Measurements from ENCODE around the gene SLC44A3. TPM values are rescaled to one million over a fixed set of nuclear protein-coding genes. Genes with fewer than 3 reads are reported as not detected.

Gene SLC44A3
- total RNA-seq, 1 donor from 2014 or later, result 1.7 TPM

DNA sequence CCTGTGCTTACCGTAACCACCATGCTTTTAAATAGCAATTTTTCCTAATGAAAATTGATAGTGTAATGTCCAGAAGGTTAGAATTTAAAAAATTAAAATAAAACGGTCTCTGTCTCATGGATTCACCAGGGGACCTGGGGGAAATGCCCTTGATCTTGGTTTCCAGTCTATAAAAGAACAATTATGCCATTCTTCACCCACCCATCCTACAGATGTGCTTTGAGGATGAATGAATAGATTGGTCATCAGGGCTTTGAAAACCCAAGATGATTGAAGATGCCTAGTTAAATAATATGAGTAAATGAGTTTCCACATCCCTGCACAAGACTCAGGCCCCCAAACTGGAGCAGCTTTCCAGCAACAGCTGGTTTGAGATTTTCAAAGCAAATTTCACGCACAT is 68.0 kb downstream of the SLC44A3 start:
- peaks cover 11% of the 10 kb centered on the region for H4K20me1 ChIP-seq (ENCODE audit: low read depth)
- no peak for DNase-seq (ENCODE audit: low spot score)
- no peak overlapping the region for H3K4me3 Mint-ChIP-seq
- no peak overlapping the region for H2AFZ ChIP-seq (replicated peaks)
- H3K4me2 ChIP-seq, result no peak overlapping the region
- H3K36me3 Mint-ChIP-seq, result peaks cover 15% of the 10 kb centered on the region
- no peak overlapping the region for H3K27ac Mint-ChIP-seq
- no peaks in the 10 kb centered on the region for H3K9me3 ChIP-seq (ENCODE audit: low read depth)
- H3K4me1 ChIP-seq, result peaks cover 43% of the 10 kb centered on the region
- no peak overlapping the region for H3K9ac ChIP-seq
- no peaks in the 10 kb centered on the region for H3K9me3 Mint-ChIP-seq
- no peaks in the 10 kb centered on the region for H3K27me3 ChIP-seq
- peaks cover 60% of the 10 kb centered on the region for H3F3A ChIP-seq (ENCODE audit: low read depth)
- no peak overlapping the region for H3K4me3 ChIP-seq
- no peaks in the 10 kb centered on the region for H3K36me3 ChIP-seq
- no peaks in the 10 kb centered on the region for H3K79me2 ChIP-seq (ENCODE audit: low read depth)
- no peaks in the 10 kb centered on the region for H3K27me3 Mint-ChIP-seq (ENCODE audit: insufficient read depth, low read depth)
- TF ChIP-seq, protein P1, sequence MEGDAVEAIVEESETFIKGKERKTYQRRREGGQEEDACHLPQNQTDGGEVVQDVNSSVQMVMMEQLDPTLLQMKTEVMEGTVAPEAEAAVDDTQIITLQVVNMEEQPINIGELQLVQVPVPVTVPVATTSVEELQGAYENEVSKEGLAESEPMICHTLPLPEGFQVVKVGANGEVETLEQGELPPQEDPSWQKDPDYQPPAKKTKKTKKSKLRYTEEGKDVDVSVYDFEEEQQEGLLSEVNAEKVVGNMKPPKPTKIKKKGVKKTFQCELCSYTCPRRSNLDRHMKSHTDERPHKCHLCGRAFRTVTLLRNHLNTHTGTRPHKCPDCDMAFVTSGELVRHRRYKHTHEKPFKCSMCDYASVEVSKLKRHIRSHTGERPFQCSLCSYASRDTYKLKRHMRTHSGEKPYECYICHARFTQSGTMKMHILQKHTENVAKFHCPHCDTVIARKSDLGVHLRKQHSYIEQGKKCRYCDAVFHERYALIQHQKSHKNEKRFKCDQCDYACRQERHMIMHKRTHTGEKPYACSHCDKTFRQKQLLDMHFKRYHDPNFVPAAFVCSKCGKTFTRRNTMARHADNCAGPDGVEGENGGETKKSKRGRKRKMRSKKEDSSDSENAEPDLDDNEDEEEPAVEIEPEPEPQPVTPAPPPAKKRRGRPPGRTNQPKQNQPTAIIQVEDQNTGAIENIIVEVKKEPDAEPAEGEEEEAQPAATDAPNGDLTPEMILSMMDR (IDR thresholded peaks at IDR 0.05), result no peak
- TF ChIP-seq EZH2 (IDR thresholded peaks at IDR 0.05), result no peak
- peaks cover 53% of the 10 kb centered on the region for H3K4me1 Mint-ChIP-seq
- no peak overlapping the region for H3K27ac ChIP-seq

DNA sequence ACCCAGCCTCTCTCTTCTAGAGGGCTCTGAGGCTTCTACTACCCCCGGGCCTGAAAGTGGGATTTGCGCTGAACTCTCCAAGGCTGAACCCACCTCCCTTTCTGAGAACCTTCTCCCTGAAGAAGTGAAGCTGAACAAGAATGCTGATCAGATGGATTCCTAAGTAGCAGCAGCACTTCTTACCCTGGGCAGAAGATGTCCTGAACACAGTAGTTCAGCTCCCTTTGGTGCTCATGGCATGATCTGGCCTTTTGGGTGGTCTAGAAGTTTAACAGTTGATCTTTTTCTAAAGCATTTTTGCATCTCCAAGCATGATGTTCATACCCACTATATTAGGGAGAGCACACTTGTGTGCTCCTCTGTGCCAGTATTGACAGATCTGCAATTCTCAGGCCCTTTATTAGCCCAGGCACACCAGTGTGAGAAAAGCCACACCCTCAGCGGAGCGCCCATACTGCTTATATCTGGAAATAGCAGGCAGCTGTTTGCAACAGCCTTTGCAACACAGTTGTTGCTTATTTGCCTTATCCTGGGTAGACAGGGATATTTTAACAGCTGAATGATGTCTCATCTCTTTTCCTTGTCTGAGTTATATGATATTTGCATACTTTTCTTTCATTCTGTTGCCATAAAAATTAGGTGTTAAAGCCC is 72.6 kb downstream of the SLC44A3 start:
- Mint-ChIP-seq H3K27me3 (ENCODE audit: insufficient read depth, low read depth) (no peaks in the 10 kb centered on the region), H3K36me3 (peaks cover 42% of the 10 kb centered on the region), H3K4me3 (no peak overlapping the region), H3K9me3 (no peaks in the 10 kb centered on the region), H3K27ac (no peak overlapping the region), H3K4me1 (peaks cover 12% of the 10 kb centered on the region)
- Histone ChIP-seq H3K4me2 (no peak overlapping the region), H3K27me3 (no peaks in the 10 kb centered on the region), H4K20me1 (ENCODE audit: low read depth) (peaks cover 46% of the 10 kb centered on the region), H2AFZ (replicated peaks) (no peak overlapping the region), H3K9ac (no peak overlapping the region), H3K27ac (peak overlapping the region; percentile 36), H3K79me2 (ENCODE audit: low read depth) (no peaks in the 10 kb centered on the region), H3F3A (ENCODE audit: low read depth) (peaks cover 87% of the 10 kb centered on the region), H3K36me3 (peaks cover 14% of the 10 kb centered on the region), H3K4me3 (no peak overlapping the region), H3K9me3 (ENCODE audit: low read depth) (no peaks in the 10 kb centered on the region), H3K4me1 (peaks cover 25% of the 10 kb centered on the region)
- no peak for TF ChIP-seq EZH2phosphoT487 (IDR thresholded peaks at IDR 0.05)
- no peak for DNase-seq (ENCODE audit: low spot score)

DNA sequence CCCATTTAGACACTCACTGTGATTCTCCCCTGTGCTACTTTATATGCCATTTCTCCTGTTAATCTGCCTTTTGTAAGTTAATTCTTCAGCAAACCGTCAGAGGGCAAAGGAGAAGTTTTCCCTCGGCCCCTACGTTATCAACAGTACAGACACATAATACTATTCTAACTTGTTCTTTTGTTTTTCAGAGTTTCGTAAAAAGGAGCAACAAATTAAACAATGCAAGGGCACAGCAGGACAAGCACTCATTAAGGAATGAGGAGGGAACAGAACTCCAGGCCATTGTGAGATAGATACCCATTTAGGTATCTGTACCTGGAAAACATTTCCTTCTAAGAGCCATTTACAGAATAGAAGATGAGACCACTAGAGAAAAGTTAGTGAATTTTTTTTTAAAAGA is 74.5 kb downstream of the SLC44A3 start:
- H3K27ac Mint-ChIP-seq, result no peak overlapping the region
- peaks cover 60% of the 10 kb centered on the region for H4K20me1 ChIP-seq (ENCODE audit: low read depth)
- H3K27me3 ChIP-seq, result no peaks in the 10 kb centered on the region
- H3K4me3 ChIP-seq, result no peak overlapping the region
- H2AFZ ChIP-seq (replicated peaks), result no peak overlapping the region
- no peaks in the 10 kb centered on the region for H3K27me3 Mint-ChIP-seq (ENCODE audit: insufficient read depth, low read depth)
- H3K36me3 ChIP-seq, result peaks cover 28% of the 10 kb centered on the region
- H3F3A ChIP-seq (ENCODE audit: low read depth), result peaks cover 84% of the 10 kb centered on the region
- no peak for TF ChIP-seq EZH2 (IDR thresholded peaks at IDR 0.05)
- TF ChIP-seq, protein P1 (IDR thresholded peaks at IDR 0.05), result no peak
- TF ChIP-seq EZH2phosphoT487 (IDR thresholded peaks at IDR 0.05), result peak; percentile 42
- H3K4me1 Mint-ChIP-seq, result no peaks in the 10 kb centered on the region
- peaks cover 53% of the 10 kb centered on the region for H3K36me3 Mint-ChIP-seq
- H3K9me3 ChIP-seq (ENCODE audit: low read depth), result no peaks in the 10 kb centered on the region
- no peak overlapping the region for H3K4me2 ChIP-seq
- H3K4me3 Mint-ChIP-seq, result no peak overlapping the region
- no peaks in the 10 kb centered on the region for H3K9me3 Mint-ChIP-seq
- peak; percentile 14 for DNase-seq (ENCODE audit: low spot score)
- H3K4me1 ChIP-seq, result peaks cover 6% of the 10 kb centered on the region
- peaks cover 10% of the 10 kb centered on the region for H3K79me2 ChIP-seq (ENCODE audit: low read depth)
- no peak overlapping the region for H3K9ac ChIP-seq
- H3K27ac ChIP-seq, result peak overlapping the region; percentile 30

DNA sequence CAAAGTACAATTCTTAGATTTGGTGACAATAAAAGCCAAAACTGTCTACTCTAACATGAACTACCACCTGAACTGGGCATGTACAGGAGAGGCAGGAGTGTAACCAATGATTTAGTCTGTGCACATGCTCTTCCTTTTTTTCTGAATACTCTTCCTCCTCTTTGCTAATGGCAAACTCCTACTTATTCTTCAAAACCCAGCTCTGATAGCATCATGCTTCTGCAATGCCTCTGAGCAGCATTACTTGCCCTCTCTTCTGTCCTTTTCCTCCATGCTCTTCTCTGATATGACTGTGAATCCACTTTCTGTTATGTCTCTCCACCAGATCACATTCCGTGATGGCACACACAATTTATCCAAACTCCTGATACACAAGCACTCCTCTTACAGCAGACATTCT is 75.4 kb downstream of the SLC44A3 start:
- Histone ChIP-seq H3K27ac (no peak overlapping the region), H3F3A (ENCODE audit: low read depth) (peaks cover 79% of the 10 kb centered on the region), H3K4me1 (peaks cover 6% of the 10 kb centered on the region), H3K9me3 (ENCODE audit: low read depth) (no peaks in the 10 kb centered on the region), H3K9ac (no peak overlapping the region), H4K20me1 (ENCODE audit: low read depth) (peaks cover 68% of the 10 kb centered on the region), H3K79me2 (ENCODE audit: low read depth) (peaks cover 16% of the 10 kb centered on the region), H2AFZ (replicated peaks) (no peak overlapping the region), H3K4me2 (no peak overlapping the region), H3K36me3 (peaks cover 32% of the 10 kb centered on the region), H3K27me3 (no peaks in the 10 kb centered on the region), H3K4me3 (no peak overlapping the region)
- DNase-seq (ENCODE audit: low spot score), result no peak
- Mint-ChIP-seq H3K27ac (no peak overlapping the region), H3K4me1 (no peaks in the 10 kb centered on the region), H3K36me3 (peaks cover 51% of the 10 kb centered on the region), H3K27me3 (ENCODE audit: insufficient read depth, low read depth) (no peaks in the 10 kb centered on the region), H3K4me3 (no peak overlapping the region), H3K9me3 (no peaks in the 10 kb centered on the region)
- TF ChIP-seq EZH2phosphoT487 (IDR thresholded peaks at IDR 0.05) (no peak), EZH2 (IDR thresholded peaks at IDR 0.05) (no peak)
- TF ChIP-seq, protein P1 (IDR thresholded peaks at IDR 0.05), result no peak

Data from neural progenitor cell (in vitro differentiated cells).